ENCODE measurements around the gene ADPRM. TPM values are rescaled to one million over a fixed set of nuclear protein-coding genes. Genes with fewer than 3 reads are reported as not detected.

The ADPRM gene
- total RNA-seq, 1 experiment from 2014 or later, result 5.1 TPM

DNA sequence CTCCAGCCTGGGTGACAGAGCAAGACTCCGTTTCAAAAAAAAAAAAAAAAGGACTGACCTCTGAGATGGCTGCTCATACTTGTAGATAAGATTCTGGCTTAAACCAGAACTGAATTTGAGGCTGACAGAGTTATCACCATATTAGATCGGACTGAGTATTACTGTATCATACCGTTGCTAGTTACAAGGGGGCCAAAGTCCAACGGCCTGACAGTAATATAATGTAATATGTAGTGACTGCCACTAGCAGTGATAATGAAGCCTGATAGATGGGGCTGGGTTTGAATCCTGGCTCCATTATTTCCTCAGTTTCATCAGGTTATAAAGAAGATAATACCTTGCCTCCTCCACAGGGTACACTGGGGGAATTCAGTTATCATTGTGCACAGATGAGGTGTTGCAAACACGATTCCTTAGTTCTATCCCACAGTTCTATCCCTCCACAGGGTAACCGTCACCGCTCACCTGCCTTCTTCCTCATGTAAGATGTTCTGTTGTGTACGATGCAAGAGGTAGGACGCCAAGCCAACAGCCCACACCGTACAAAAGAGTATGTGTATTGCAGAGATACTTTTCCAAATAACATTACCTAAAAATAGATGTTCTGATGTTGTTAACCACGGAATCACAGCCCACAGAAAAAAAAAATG is 27.3 kb downstream of the ADPRM start:
- Histone ChIP-seq H2BK120ac (ENCODE audit: low read depth, low read length, poor library complexity, severe bottlenecking) (no peak overlapping the region), H3K14ac (ENCODE audit: insufficient read depth, low read length) (no peak overlapping the region), H2BK20ac (ENCODE audit: low read depth, low read length, poor library complexity, severe bottlenecking) (no peak overlapping the region), H4K5ac (ENCODE audit: insufficient read length, low read depth, low read length) (no peak overlapping the region), H3K9ac (ENCODE audit: extremely low read depth, insufficient read length, low read length) (no peak overlapping the region), H3K4me2 (ENCODE audit: insufficient read depth, insufficient read length, low read length) (no peak overlapping the region), H4K91ac (ENCODE audit: insufficient read length, low read depth, low read length) (no peak overlapping the region), H2AFZ (ENCODE audit: low read length) (no peak overlapping the region), H3K18ac (ENCODE audit: insufficient read length, low read depth, low read length) (no peak overlapping the region), H2BK12ac (ENCODE audit: insufficient read length, low read depth, low read length) (no peak overlapping the region), H3K9me3 (ENCODE audit: control insufficient read depth, low read depth, low read length) (no peaks in the 10 kb centered on the region), H2BK5ac (ENCODE audit: insufficient read length, low read length) (no peak overlapping the region), H2AK5ac (ENCODE audit: insufficient read length, low read length) (no peak overlapping the region), H3K4ac (ENCODE audit: low read depth, low read length) (no peak overlapping the region), H3K23ac (ENCODE audit: insufficient read length, low read depth, low read length) (no peak overlapping the region), H4K20me1 (ENCODE audit: control insufficient read depth, insufficient read depth, insufficient read length) (no peaks in the 10 kb centered on the region), H2BK15ac (ENCODE audit: low read depth, low read length) (no peak overlapping the region), H3K56ac (ENCODE audit: insufficient read length, low read depth, low read length) (no peak overlapping the region), H3K27ac (ENCODE audit: insufficient read length, low read depth, low read length) (no peak overlapping the region), H3K79me2 (ENCODE audit: insufficient read depth, low read length) (no peaks in the 10 kb centered on the region), H3K23me2 (ENCODE audit: insufficient read length, low read depth, low read length, poor library complexity, severe bottlenecking) (no peaks in the 10 kb centered on the region), H3K4me1 (ENCODE audit: insufficient read depth, low read length) (no peaks in the 10 kb centered on the region), H3T11ph (ENCODE audit: low read length) (no peak overlapping the region), H3K79me1 (ENCODE audit: insufficient read depth, low read depth, low read length, poor library complexity, severe bottlenecking) (no peaks in the 10 kb centered on the region), H4K8ac (replicated peaks; ENCODE audit: insufficient read length, low read depth, low read length) (no peak overlapping the region), H3K27me3 (ENCODE audit: insufficient read depth, low read length) (no peaks in the 10 kb centered on the region)
- H3K27me3 Mint-ChIP-seq (ENCODE audit: low read depth), result no peaks in the 10 kb centered on the region
- TF ChIP-seq, protein P1, sequence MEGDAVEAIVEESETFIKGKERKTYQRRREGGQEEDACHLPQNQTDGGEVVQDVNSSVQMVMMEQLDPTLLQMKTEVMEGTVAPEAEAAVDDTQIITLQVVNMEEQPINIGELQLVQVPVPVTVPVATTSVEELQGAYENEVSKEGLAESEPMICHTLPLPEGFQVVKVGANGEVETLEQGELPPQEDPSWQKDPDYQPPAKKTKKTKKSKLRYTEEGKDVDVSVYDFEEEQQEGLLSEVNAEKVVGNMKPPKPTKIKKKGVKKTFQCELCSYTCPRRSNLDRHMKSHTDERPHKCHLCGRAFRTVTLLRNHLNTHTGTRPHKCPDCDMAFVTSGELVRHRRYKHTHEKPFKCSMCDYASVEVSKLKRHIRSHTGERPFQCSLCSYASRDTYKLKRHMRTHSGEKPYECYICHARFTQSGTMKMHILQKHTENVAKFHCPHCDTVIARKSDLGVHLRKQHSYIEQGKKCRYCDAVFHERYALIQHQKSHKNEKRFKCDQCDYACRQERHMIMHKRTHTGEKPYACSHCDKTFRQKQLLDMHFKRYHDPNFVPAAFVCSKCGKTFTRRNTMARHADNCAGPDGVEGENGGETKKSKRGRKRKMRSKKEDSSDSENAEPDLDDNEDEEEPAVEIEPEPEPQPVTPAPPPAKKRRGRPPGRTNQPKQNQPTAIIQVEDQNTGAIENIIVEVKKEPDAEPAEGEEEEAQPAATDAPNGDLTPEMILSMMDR (conservative IDR thresholded peaks at IDR 0.05), result no peak
- peaks cover 0 to 5% (median 5%) of the 10 kb centered on the region in 3 experiments; a peak in 4 of 7 replicates for H3K36me3 Mint-ChIP-seq (ENCODE audit: insufficient read depth in 1 of 3, low read depth in 3 of 3)
- no peak overlapping the region for H3K4me3 Mint-ChIP-seq
- no peaks in the 10 kb centered on the region for H3K9me3 Mint-ChIP-seq
- no CpG with 5 or more reads among the region's 11 CpGs for WGBS (ENCODE audit: extremely low coverage, insufficient read length, low lambda C conversion rate)
- DNase-seq, result no peak
- no peak overlapping the region for H3K27ac Mint-ChIP-seq
- H3K4me1 Mint-ChIP-seq, result no peaks in the 10 kb centered on the region
